Panc1 (cell line): ENCODE measurements around the gene PDE10A. TPM values are rescaled to one million over a fixed set of nuclear protein-coding genes. Genes with fewer than 3 reads are reported as not detected.

Experiments used
- ATAC-seq: fragments of 200-7000 bp; cut with Tn5 transposase; 2 replicates; pipeline ENCODE4 v1.9.1; 2020; ENCODE audit warnings: mild to moderate bottlenecking, moderate library complexity
- BruUV-seq: library from RNA; stranded (reverse); fragments of 400-500 nt; replicated peaks from 2 replicates; lab custom pipeline; 2021; lab: Mats Ljungman, UMichigan
- CTCF ChIA-PET: fragments of 300-600 bp; sonication (Branson Sonifier 250); formaldehyde crosslinking; loops from one replicate; lab custom pipeline; 2022; ENCODE audit warnings: antibody characterized with exemption; lab: Charles Lee
- POLR2A ChIA-PET: fragments of 300-600 bp; sonication (Branson Sonifier 250); formaldehyde crosslinking; loops from one replicate; lab custom pipeline; 2022; ENCODE audit warnings: antibody characterized with exemption; lab: Charles Lee
- DNase-seq: peaks from one replicate; pipeline ENCODE4 v3.0.0-alpha.2; 2010; ENCODE audit warnings: low read depth, low spot score
- H3K27ac ChIP-seq: 2 replicates; pipeline ENCODE4 v1.5.1; 2011; ENCODE audit warnings: mild to moderate bottlenecking, low read length, inconsistent platforms
- H3K27me3 ChIP-seq: fragments of 200-500 bp; sonication (Bioruptor generic); 2 replicates; pipeline ENCODE4 v1.6.0; 2014; ENCODE audit warnings: low read length, inconsistent platforms; ENCODE audit not compliant: control insufficient read depth, insufficient read depth
- H3K36me3 ChIP-seq: fragments of 200-500 bp; sonication (Bioruptor generic); 2 replicates; pipeline ENCODE4 v1.5.1; 2014; ENCODE audit warnings: inconsistent platforms, mild to moderate bottlenecking, low read length, moderate library complexity; ENCODE audit not compliant: control insufficient read depth, insufficient read depth
- H3K4me1 ChIP-seq: 2 replicates; pipeline ENCODE4 v1.5.1; 2011; ENCODE audit warnings: inconsistent platforms, mild to moderate bottlenecking, low read length, moderate library complexity; ENCODE audit not compliant: control insufficient read depth, insufficient read depth
- H3K4me3 ChIP-seq, 2 experiments: 2 replicates each; pipeline ENCODE4 v1.5.1; 2011 to 2012; ENCODE audit warnings: low read depth in 2 of 2, low read length in 2 of 2, mild to moderate bottlenecking in 2 of 2, inconsistent platforms in 1 of 2, moderate library complexity in 1 of 2
- H3K9me3 ChIP-seq: fragments of 200-500 bp; sonication (Bioruptor generic); 2 replicates; pipeline ENCODE4 v1.5.1; 2014; ENCODE audit warnings: low read depth, mild to moderate bottlenecking, inconsistent platforms, low read length, moderate library complexity; ENCODE audit not compliant: control insufficient read depth, insufficient read depth
- CTCF ChIP-seq: fragments of 450-650 bp; IDR thresholded peaks from 2 replicates; pipeline ENCODE4 v1.5.1; 2017; ENCODE audit warnings: mild to moderate bottlenecking
- POLR2AphosphoS5 ChIP-seq: IDR thresholded peaks from 2 replicates; pipeline ENCODE4 v1.6.1; 2012; ENCODE audit warnings: mild to moderate bottlenecking, low read depth, low read length, moderate library complexity
- REST ChIP-seq, 2 experiments: IDR thresholded peaks; 2 replicates each; pipeline ENCODE4 v1.6.1; 2011 to 2012; ENCODE audit warnings: low read depth in 2 of 2, control low read depth in 1 of 2, low read length in 1 of 2, mild to moderate bottlenecking in 1 of 2, moderate library complexity in 1 of 2; ENCODE audit not compliant: insufficient read depth in 1 of 2
- SIN3A ChIP-seq: IDR thresholded peaks from 2 replicates; pipeline ENCODE4 v1.6.1; 2012; ENCODE audit warnings: low read depth, mild to moderate bottlenecking, low read length, moderate library complexity, borderline replicate concordance; ENCODE audit not compliant: insufficient read depth
- TCF7L2 ChIP-seq: IDR thresholded peaks from 2 replicates; pipeline ENCODE4 v1.6.1; 2011; ENCODE audit warnings: mild to moderate bottlenecking, low read depth, low read length, inconsistent platforms
- in situ Hi-C: cut with HindIII; loops from 2 replicates; pipeline ENCODE4 v1.10.0; 2016; ENCODE audit warnings: low sequenced_read_pairs, low pct_unique_long_range_greater_than_20kb
- intact Hi-C: fragments of 100-400 bp; cut with micrococcal nuclease; formaldehyde crosslinking; loops from one replicate; pipeline ENCODE4 v1.10.0; 2022; ENCODE audit not compliant: unreplicated experiment
- total RNA-seq: library from RNA; stranded (reverse); gene quantifications from one replicate; pipeline ENCODE4 v1.2.1, GENCODE V29; 2021; ENCODE audit not compliant: unreplicated experiment

The PDE10A gene
- total RNA-seq, 1 experiment from 2014 or later, result 27.8 TPM

- Histone ChIP-seq H3K27me3 (no peaks in the 10 kb centered on the region), H3K4me1 (no peaks in the 10 kb centered on the region), H3K9me3 (no peaks in the 10 kb centered on the region), H3K4me3 (no peak overlapping the region), H3K27ac (no peak overlapping the region), H3K36me3 (no peaks in the 10 kb centered on the region)
- ATAC-seq (no peak), DNase-seq (no peak)
- intact Hi-C loops (no loop called here), in situ Hi-C loops (no loop called here)
- POLR2A ChIA-PET, result no interaction called here
- BruUV-seq, result no TSS peak
- no peak for TF ChIP-seq SIN3A
- TF ChIP-seq TCF7L2, result no peak
- CTCF ChIA-PET, result no interaction called here
Measured at GRCh38 chr6:165680975-165681374, 17.9 kb upstream of the PDE10A start.

- CTCF ChIA-PET, result no interaction called here
Measured at GRCh38 chr6:165679326-165679725, 16.3 kb upstream of the PDE10A start.

More at GRCh38 chr6:165679326-165679725, 16.3 kb upstream of the PDE10A start:
- in situ Hi-C loops (no loop called here), intact Hi-C loops (no loop called here)
- DNase-seq (no peak), ATAC-seq (no peak)
- BruUV-seq, result no TSS peak
- TF ChIP-seq POLR2AphosphoS5 (no peak), REST (IDR thresholded peaks at IDR 0.05; ENCODE audit: insufficient read depth in 1 of 2, low read depth in 2 of 2, low read length in 1 of 2) (no peak), TCF7L2 (no peak), CTCF (no peak), SIN3A (no peak)
- no peaks in the 10 kb centered on the region for H3K9me3 ChIP-seq
- no peaks in the 10 kb centered on the region for H3K4me1 ChIP-seq
- POLR2A ChIA-PET, result no interaction called here
- no peak overlapping the region for H3K4me3 ChIP-seq
- H3K27me3 ChIP-seq, result no peaks in the 10 kb centered on the region
- H3K27ac ChIP-seq, result no peak overlapping the region
- H3K36me3 ChIP-seq, result no peaks in the 10 kb centered on the region
